K562 (cell line): ENCODE measurements around the gene RNPEPL1. TPM values are rescaled to one million over a fixed set of nuclear protein-coding genes. Genes with fewer than 3 reads are reported as not detected.
A peak's percentile ranks its signal among the peaks of the same experiment; 100 is the strongest.

Experiments used
- ARID2 ChIP-seq: fragments of 450-650 bp; IDR thresholded peaks from 2 replicates; pipeline ENCODE4 v1.6.1; 2017; ENCODE audit warnings: antibody characterized with exemption, mild to moderate bottlenecking
- ATF1 ChIP-seq, 2 experiments: fragments of 450-650 bp in 1 of 2; IDR thresholded peaks; 2 replicates each; pipeline ENCODE4 v1.6.1; 2016; ENCODE audit warnings: missing compliant biosample characterization in 1 of 2, missing genetic modification characterization in 1 of 2
- CBFA2T3 ChIP-seq: fragments of 450-650 bp; IDR thresholded peaks from 2 replicates; pipeline ENCODE4 v1.6.1; 2017
- ESRRB ChIP-seq: fragments of 250-450 bp; sonication (Bioruptor Pico); IDR thresholded peaks from 2 replicates; pipeline ENCODE4 v1.5.0; 2020; ENCODE audit warnings: mild to moderate bottlenecking, moderate library complexity, borderline replicate concordance
- FOXP4 ChIP-seq: sonication (generic); formaldehyde crosslinking; IDR thresholded peaks from 2 replicates; pipeline ENCODE4 v1.8.0; 2022; ENCODE audit warnings: mild to moderate bottlenecking, missing genetic modification reagents, borderline replicate concordance
- HIVEP1 ChIP-seq: fragments of 250-450 bp; sonication (Bioruptor Pico); IDR thresholded peaks from 2 replicates; pipeline ENCODE4 v1.4.0; 2020; ENCODE audit warnings: mild to moderate bottlenecking
- HMGN3 ChIP-seq: IDR thresholded peaks from 2 replicates; pipeline ENCODE4 v1.6.1; 2011; ENCODE audit warnings: borderline replicate concordance, low read depth, mild to moderate bottlenecking, mixed read lengths, low read length; ENCODE audit not compliant: insufficient read length; ENCODE audit errors: extremely low read depth
- HSF4 ChIP-seq: fragments of 250-450 bp; sonication (Bioruptor Pico); IDR thresholded peaks from 2 replicates; pipeline ENCODE4 v2.1.2; 2022; ENCODE audit warnings: mild to moderate bottlenecking, moderate library complexity, borderline replicate concordance
- KDM2B ChIP-seq: fragments of 250-450 bp; sonication (Bioruptor Pico); IDR thresholded peaks from 2 replicates; pipeline ENCODE4 v1.8.0; 2021; ENCODE audit warnings: mild to moderate bottlenecking, moderate library complexity
- MEF2D ChIP-seq: conservative IDR thresholded peaks from 2 replicates; pipeline ENCODE4 v1.6.1; 2016; ENCODE audit warnings: low read depth, missing genetic modification characterization, missing compliant biosample characterization
- MYNN ChIP-seq, 2 experiments: sonication (generic); formaldehyde crosslinking in 1 of 2; IDR thresholded peaks; 2 replicates each; pipeline versions ENCODE4 v1.5.0 to v1.6.1; 2016 to 2020; ENCODE audit warnings: antibody characterized with exemption in 1 of 2, missing genetic modification reagents in 1 of 2
- NCOA2 ChIP-seq, 2 experiments: fragments of 450-650 bp; IDR thresholded peaks; 2 replicates each; pipeline ENCODE4 v1.6.1; 2018; ENCODE audit warnings: mild to moderate bottlenecking in 2 of 2, moderate library complexity in 1 of 2; ENCODE audit not compliant: partially characterized antibody in 2 of 2
- PHF8 ChIP-seq: fragments of 200-600 bp; sonication (generic); IDR thresholded peaks from 2 replicates; pipeline ENCODE4 v1.6.1; 2012; ENCODE audit warnings: mixed run types, mild to moderate bottlenecking, inconsistent platforms, low read length, moderate library complexity, borderline replicate concordance
- SNIP1 ChIP-seq: fragments of 450-650 bp; IDR thresholded peaks from 2 replicates; pipeline ENCODE4 v1.7.1; 2017; ENCODE audit warnings: low read depth, mild to moderate bottlenecking
- TRIM25 ChIP-seq: fragments of 450-650 bp; IDR thresholded peaks from 2 replicates; pipeline ENCODE4 v1.7.0; 2016; ENCODE audit warnings: borderline replicate concordance
- ZBTB5 ChIP-seq: fragments of 450-650 bp; IDR thresholded peaks from 2 replicates; pipeline ENCODE4 v1.6.1; 2017; ENCODE audit warnings: antibody characterized with exemption
- ZFPM2 ChIP-seq: fragments of 250-450 bp; sonication (Bioruptor Pico); IDR thresholded peaks from 2 replicates; pipeline ENCODE4 v1.5.1; 2022; ENCODE audit warnings: mild to moderate bottlenecking
- ZNF197 ChIP-seq: fragments of 200-800 bp; sonication (Bioruptor generic); IDR thresholded peaks from 2 replicates; pipeline ENCODE4 v1.6.1; 2016; ENCODE audit warnings: low read depth, missing genetic modification characterization, missing compliant biosample characterization
- ZNF232 ChIP-seq: sonication (generic); formaldehyde crosslinking; IDR thresholded peaks from 2 replicates; pipeline ENCODE4 v1.8.0; 2022; ENCODE audit warnings: mild to moderate bottlenecking, missing genetic modification reagents
- ZNF57 ChIP-seq: fragments of 450-650 bp; formaldehyde crosslinking; IDR thresholded peaks from 2 replicates; pipeline ENCODE4 v1.4.0; 2020; ENCODE audit warnings: mild to moderate bottlenecking, moderate library complexity
- ZNF76 ChIP-seq: fragments of 250-450 bp; sonication (Bioruptor Pico); IDR thresholded peaks from 2 replicates; pipeline ENCODE4 v1.4.0; 2020; ENCODE audit warnings: mild to moderate bottlenecking, moderate library complexity, borderline replicate concordance
- polyA plus RNA-seq, 8 experiments: library from polyadenylated mRNA; depleted of rRNA in 4 of 8; stranded (reverse) in 5 of 8; unstranded in 3 of 8; fragments of >200 nt; fragmentation: Nextera tagmentation in 2 of 8; fragmentation: Illumina TruSeq in 1 of 8; extraction: Ambion mirVana in 2 of 8; extraction: Trizol in 1 of 8; gene quantifications; 2 replicates each; pipeline versions ENCODE4 v1.2.1 to v1.2.3, GENCODE V29; 2011 to 2014; ENCODE audit warnings: inconsistent platforms in 1 of 8, missing spikeins in 1 of 8
- total RNA-seq, 7 experiments: library from RNA; depleted of rRNA in 6 of 7; stranded (reverse); fragments of >200 nt in 6 of 7; fragmentation: Illumina TruSeq in 2 of 7; extraction: Trizol in 2 of 7; gene quantifications; 2 replicates each; pipeline versions ENCODE4 v1.2.1 to v1.2.3, GENCODE V29; 2011 to 2021; ENCODE audit warnings: low replicate concordance in 1 of 7
- TF ChIP-seq, protein P1 (sequence below): sonication (generic); formaldehyde crosslinking; IDR thresholded peaks from 2 replicates; pipeline ENCODE4 v1.8.1; 2022; ENCODE audit warnings: missing genetic modification reagents

RNPEPL1 gene
- total and polyA plus RNA-seq, 9 of the 15 experiments (the other 6 are each of a cell fraction or from before 2014, with no cell fraction given), result 0.07 to 38.7 (median 5.6) TPM

DNA sequence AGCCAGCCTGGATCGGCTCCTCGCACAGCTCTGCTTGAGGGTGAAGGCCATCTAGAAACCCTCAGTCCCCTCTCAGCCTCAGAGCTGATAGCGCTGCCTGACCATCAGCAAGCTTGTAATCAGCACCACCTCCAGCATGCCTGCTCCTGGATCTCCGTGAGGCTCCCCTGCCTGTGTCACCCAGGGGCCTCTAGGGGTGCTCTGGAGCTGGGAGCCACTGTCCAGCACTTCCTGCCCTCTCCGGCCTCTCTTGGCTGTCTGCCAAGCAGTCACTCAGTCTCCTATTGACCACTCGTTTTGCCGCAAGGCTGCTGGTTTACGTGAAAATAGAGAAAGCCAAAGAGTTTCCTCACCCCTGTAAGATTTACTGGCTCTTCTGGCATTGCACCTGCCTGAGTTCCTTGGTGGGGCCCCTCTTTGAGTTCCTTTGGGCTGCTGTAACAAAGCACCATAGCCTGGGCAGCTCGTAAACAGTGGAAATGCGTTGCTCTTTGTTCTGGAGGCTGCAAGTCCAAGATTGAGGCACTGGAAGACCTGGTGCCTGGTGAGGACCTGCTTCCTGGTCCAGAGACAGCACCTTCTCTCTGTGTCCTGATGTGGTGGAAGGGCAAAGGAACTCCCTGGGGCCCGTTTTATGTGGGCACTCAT, 36.1 kb downstream of the RNPEPL1 start (continued):
- TF ChIP-seq ZBTB5 (no peak), ZNF197 (CRISPR knock-in tag) (no peak), HIVEP1 (CRISPR knock-in tag) (no peak), ATF1 (CRISPR knock-in tag; IDR thresholded peaks at IDR 0.05) (no peak), ATF1 (tag; IDR thresholded peaks at IDR 0.05) (no peak), MEF2D (tag) (no peak), KDM2B (CRISPR knock-in tag) (no peak), NCOA2 (IDR thresholded peaks at IDR 0.05; ENCODE audit: partially characterized antibody in 2 of 2) (no peak), ZNF76 (CRISPR knock-in tag) (no peak), HSF4 (CRISPR knock-in tag) (no peak), SNIP1 (peak; percentile 61), ZFPM2 (CRISPR knock-in tag) (no peak), PHF8 (no peak), ARID2 (no peak), HMGN3 (no peak), ZNF57 (CRISPR knock-in tag) (no peak), MYNN (IDR thresholded peaks at IDR 0.05) (no peak), MYNN (CRISPR knock-in tag; IDR thresholded peaks at IDR 0.05) (no peak), ESRRB (CRISPR knock-in tag) (no peak), FOXP4 (CRISPR knock-in tag) (no peak), ZNF232 (CRISPR knock-in tag) (no peak), TRIM25 (no peak), CBFA2T3 (no peak)
- TF ChIP-seq, protein P1, sequence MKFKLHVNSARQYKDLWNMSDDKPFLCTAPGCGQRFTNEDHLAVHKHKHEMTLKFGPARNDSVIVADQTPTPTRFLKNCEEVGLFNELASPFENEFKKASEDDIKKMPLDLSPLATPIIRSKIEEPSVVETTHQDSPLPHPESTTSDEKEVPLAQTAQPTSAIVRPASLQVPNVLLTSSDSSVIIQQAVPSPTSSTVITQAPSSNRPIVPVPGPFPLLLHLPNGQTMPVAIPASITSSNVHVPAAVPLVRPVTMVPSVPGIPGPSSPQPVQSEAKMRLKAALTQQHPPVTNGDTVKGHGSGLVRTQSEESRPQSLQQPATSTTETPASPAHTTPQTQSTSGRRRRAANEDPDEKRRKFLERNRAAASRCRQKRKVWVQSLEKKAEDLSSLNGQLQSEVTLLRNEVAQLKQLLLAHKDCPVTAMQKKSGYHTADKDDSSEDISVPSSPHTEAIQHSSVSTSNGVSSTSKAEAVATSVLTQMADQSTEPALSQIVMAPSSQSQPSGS (CRISPR knock-in tag), result no peak
